ENCODE measurements around the gene SCN2A. TPM values are rescaled to one million over a fixed set of nuclear protein-coding genes. Genes with fewer than 3 reads are reported as not detected.

Gene SCN2A
- total and polyA plus RNA-seq, 2 of the 4 experiments (the other 2 are of a cell fraction), result 0.24 to 0.54 TPM

DNA sequence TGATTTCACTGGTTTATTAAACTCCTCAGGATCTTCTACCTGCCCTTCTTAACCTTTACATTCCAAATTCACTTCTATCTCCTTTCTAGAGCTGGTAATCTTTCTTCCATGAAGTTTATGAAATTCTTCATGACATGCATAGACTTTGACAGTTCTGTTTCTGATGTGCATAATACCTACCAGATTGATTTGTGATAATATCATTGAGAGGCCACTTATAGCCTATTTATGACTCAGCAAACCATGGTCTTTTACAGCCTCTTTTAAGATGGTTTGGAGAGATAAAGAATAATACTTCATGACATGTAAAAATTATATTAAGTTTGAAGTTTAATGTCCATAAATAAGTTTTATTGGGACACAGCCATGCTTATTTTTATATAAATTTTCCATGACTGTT is 14.0 kb downstream of the SCN2A start:
- intact Hi-C loops (cut with micrococcal nuclease), result no loop called here
- H3K9me3 ChIP-seq (ENCODE audit: control insufficient read depth, insufficient read depth, low read length), result no peaks in the 10 kb centered on the region
- ATAC-seq (ENCODE audit: low read depth), result no peak

More for the DNA sequence above, 14.0 kb downstream of the SCN2A start:
- BruUV-seq (replicated peaks), result no TSS peak
- no peak for DNase-seq
- Histone ChIP-seq H4K20me1 (ENCODE audit: insufficient read depth, low read length) (no peaks in the 10 kb centered on the region), H4K91ac (ENCODE audit: insufficient read depth, low read depth, low read length) (no peak overlapping the region), H3K4ac (ENCODE audit: low read depth, low read length) (no peak overlapping the region), H2BK120ac (ENCODE audit: low read depth, low read length) (no peak overlapping the region), H4K5ac (ENCODE audit: low read depth, low read length) (no peak overlapping the region), H2BK20ac (ENCODE audit: low read depth, low read length) (no peak overlapping the region), H3K79me1 (ENCODE audit: low read depth in 1 of 2, low read length in 2 of 2) (no peaks in the 10 kb centered on the region), H3K23ac (ENCODE audit: low read depth, low read length) (no peak overlapping the region), H3K36me3 (ENCODE audit: control insufficient read depth, insufficient read depth, low read length) (no peaks in the 10 kb centered on the region), H2AK5ac (ENCODE audit: low read depth, low read length) (no peak overlapping the region), H2AFZ (replicated peaks; ENCODE audit: low read length, poor library complexity) (no peak overlapping the region), H3K27me3 (ENCODE audit: control insufficient read depth, insufficient read depth, low read length) (no peaks in the 10 kb centered on the region), H3K4me2 (ENCODE audit: low read depth, low read length) (no peak overlapping the region), H3K27ac (ENCODE audit: insufficient read depth, low read length) (no peak overlapping the region), H3K4me1 (ENCODE audit: control insufficient read depth, insufficient read depth, low read length) (no peaks in the 10 kb centered on the region), H3K9me1 (ENCODE audit: insufficient read depth, low read length) (no peaks in the 10 kb centered on the region), H3K9ac (ENCODE audit: low read depth, low read length) (no peak overlapping the region), H4K8ac (ENCODE audit: low read depth in 2 of 2, low read length in 2 of 2) (no peak overlapping the region), H2BK15ac (ENCODE audit: low read depth, low read length) (no peak overlapping the region), H3K18ac (ENCODE audit: low read depth, low read length) (no peak overlapping the region), H2BK5ac (ENCODE audit: low read depth, low read length, poor library complexity, severe bottlenecking) (no peak overlapping the region), H2AK9ac (replicated peaks; ENCODE audit: low read depth, low read length, poor library complexity) (no peak overlapping the region), H3K56ac (ENCODE audit: extremely low read depth, insufficient read depth, low read length) (no peak overlapping the region), H3K4me3 (ENCODE audit: insufficient read depth, low read depth, low read length) (no peak overlapping the region), H3K14ac (replicated peaks; ENCODE audit: low read depth, low read length) (no peak overlapping the region)
- dilution Hi-C loops (cut with HindIII; ENCODE audit: low sequenced_read_pairs, unreplicated experiment) (no loop called here), in situ Hi-C loops (cut with MboI; ENCODE audit: low sequenced_read_pairs) (no loop called here)
- no peak for TF ChIP-seq MAZ (IDR thresholded peaks at IDR 0.05; ENCODE audit: borderline replicate concordance, low read depth, low read length)
- no peak for TF ChIP-seq CHD1 (IDR thresholded peaks at IDR 0.05; ENCODE audit: low read depth, low read length)
- TF ChIP-seq, protein P1, sequence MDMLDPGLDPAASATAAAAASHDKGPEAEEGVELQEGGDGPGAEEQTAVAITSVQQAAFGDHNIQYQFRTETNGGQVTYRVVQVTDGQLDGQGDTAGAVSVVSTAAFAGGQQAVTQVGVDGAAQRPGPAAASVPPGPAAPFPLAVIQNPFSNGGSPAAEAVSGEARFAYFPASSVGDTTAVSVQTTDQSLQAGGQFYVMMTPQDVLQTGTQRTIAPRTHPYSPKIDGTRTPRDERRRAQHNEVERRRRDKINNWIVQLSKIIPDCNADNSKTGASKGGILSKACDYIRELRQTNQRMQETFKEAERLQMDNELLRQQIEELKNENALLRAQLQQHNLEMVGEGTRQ (IDR thresholded peaks at IDR 0.05; ENCODE audit: low read depth, low read length), result no peak
- no peak for TF ChIP-seq RAD21 (IDR thresholded peaks at IDR 0.05; ENCODE audit: low read length)
- TF ChIP-seq FOS (IDR thresholded peaks at IDR 0.05; ENCODE audit: low read depth, low read length), result no peak
- TF ChIP-seq NFE2L2 (IDR thresholded peaks at IDR 0.05; ENCODE audit: low read depth, low read length), result no peak
- TF ChIP-seq BHLHE40 (IDR thresholded peaks at IDR 0.05; ENCODE audit: low read depth, low read length), result no peak
- no peak for TF ChIP-seq SMC3 (IDR thresholded peaks at IDR 0.05; ENCODE audit: low read depth, low read length)
- ChIA-PET POLR2A (ENCODE audit: unreplicated experiment) (no interaction called here), CTCF (no interaction called here)
